Esophagus squamous epithelium (tissue), 5 donors: ENCODE data around the gene ACTL7A. TPM values are rescaled to one million over a fixed set of nuclear protein-coding genes. Genes with fewer than 3 reads are reported as not detected.

Experiments
- DNase-seq: peaks from one replicate; lab custom pipeline; 2025; lab: John Stamatoyannopoulos, UW
- H3K27ac ChIP-seq, 4 donors: fragments of 200-600 bp; sonication (generic); one replicate each; pipeline ENCODE4 v1.5.1; 2016 to 2019; ENCODE audit warnings: mild to moderate bottlenecking in 1 of 4
- H3K27me3 ChIP-seq, 4 donors: fragments of 200-600 bp; sonication (generic); 1 replicate in 3 of 4; 2 replicates in 1 of 4; pipeline versions ENCODE4 v1.5.1 to v1.6.0; 2017 to 2021; ENCODE audit warnings: antibody characterized with exemption in 1 of 4
- H3K36me3 ChIP-seq, 3 donors: fragments of 200-600 bp; sonication (generic); one replicate each; pipeline ENCODE4 v1.5.1; 2016 to 2019
- H3K4me1 ChIP-seq, 3 donors: fragments of 200-600 bp; sonication (generic); one replicate each; pipeline ENCODE4 v1.5.1; 2017 to 2019
- H3K4me3 ChIP-seq, 4 donors: fragments of 200-600 bp; sonication (generic); 1 replicate in 3 of 4; 2 replicates in 1 of 4; pipeline ENCODE4 v1.5.1; 2016 to 2019; ENCODE audit warnings: mild to moderate bottlenecking in 2 of 4, moderate library complexity in 1 of 4
- H3K9me3 ChIP-seq, 3 donors: fragments of 200-600 bp; sonication (generic); one replicate each; pipeline ENCODE4 v1.5.1; 2016 to 2019
- POLR2A ChIP-seq, 4 donors: fragments of 450-650 bp; IDR thresholded peaks; one replicate each; pipeline ENCODE4 v1.6.1; 2017; ENCODE audit warnings: antibody characterized with exemption in 4 of 4, mild to moderate bottlenecking in 4 of 4, moderate library complexity in 3 of 4
- WGBS, 2 donors: methylation state at CpG; one replicate each; pipeline ENCODE4 v1.1.5; 2018; 5-methylcytosine and 5-hydroxymethylcytosine counted together
- intact Hi-C: fragments of 100-400 bp; cut with DNase I; formaldehyde crosslinking; loops from one replicate; pipeline ENCODE4 v1.15.0; 2022
- small RNA-seq, 4 donors: library from RNA; depleted of rRNA; stranded (forward); fragments of <200 nt; gene quantifications; one replicate each; pipeline ENCODE3, GENCODE V24; 2016
- total RNA-seq, 4 donors: library from RNA; depleted of rRNA; stranded (reverse); fragments of >200 nt; gene quantifications; one replicate each; pipeline ENCODE4 v1.1.0, GENCODE V29; 2016
- TF ChIP-seq, protein P1 (sequence below), 6 experiments: fragments of 450-650 bp in 4 of 6; fragments of 200-600 bp in 2 of 6; sonication (generic) in 2 of 6; IDR thresholded peaks; one replicate each; pipeline ENCODE4 v1.5.1; 2016 to 2019; ENCODE audit warnings: antibody characterized with exemption in 6 of 6, mild to moderate bottlenecking in 4 of 6, moderate library complexity in 4 of 6
- donor health status: DM: yes; HTN: yes; CAD: no.

The ACTL7A gene
- total RNA-seq, 4 donors from 2014 or later = not detected

GRCh38 chr9:108911820-108912219 is 49.8 kb downstream of the ACTL7A start:
- no peak overlapping the region for H3K4me3 ChIP-seq
- H3K4me1 ChIP-seq = no peaks in the 10 kb centered on the region
- no peaks in the 10 kb centered on the region for H3K9me3 ChIP-seq
- no peak for DNase-seq
- no peak overlapping the region for H3K27ac ChIP-seq
- WGBS, 2 donors = 54 to 64% methylated on average over 1 of the region's 1 CpG
- peaks cover 16 to 100% (median 18%) of the 10 kb centered on the region in 3 donors for H3K36me3 ChIP-seq
- intact Hi-C loops = no loop called here
- no peaks in the 10 kb centered on the region for H3K27me3 ChIP-seq
- TF ChIP-seq, protein P1, sequence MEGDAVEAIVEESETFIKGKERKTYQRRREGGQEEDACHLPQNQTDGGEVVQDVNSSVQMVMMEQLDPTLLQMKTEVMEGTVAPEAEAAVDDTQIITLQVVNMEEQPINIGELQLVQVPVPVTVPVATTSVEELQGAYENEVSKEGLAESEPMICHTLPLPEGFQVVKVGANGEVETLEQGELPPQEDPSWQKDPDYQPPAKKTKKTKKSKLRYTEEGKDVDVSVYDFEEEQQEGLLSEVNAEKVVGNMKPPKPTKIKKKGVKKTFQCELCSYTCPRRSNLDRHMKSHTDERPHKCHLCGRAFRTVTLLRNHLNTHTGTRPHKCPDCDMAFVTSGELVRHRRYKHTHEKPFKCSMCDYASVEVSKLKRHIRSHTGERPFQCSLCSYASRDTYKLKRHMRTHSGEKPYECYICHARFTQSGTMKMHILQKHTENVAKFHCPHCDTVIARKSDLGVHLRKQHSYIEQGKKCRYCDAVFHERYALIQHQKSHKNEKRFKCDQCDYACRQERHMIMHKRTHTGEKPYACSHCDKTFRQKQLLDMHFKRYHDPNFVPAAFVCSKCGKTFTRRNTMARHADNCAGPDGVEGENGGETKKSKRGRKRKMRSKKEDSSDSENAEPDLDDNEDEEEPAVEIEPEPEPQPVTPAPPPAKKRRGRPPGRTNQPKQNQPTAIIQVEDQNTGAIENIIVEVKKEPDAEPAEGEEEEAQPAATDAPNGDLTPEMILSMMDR (IDR thresholded peaks at IDR 0.05) = no peak
- no peak for TF ChIP-seq POLR2A (IDR thresholded peaks at IDR 0.05)

Small RNAs within 50 kb of the gene (small RNA-seq; reads per million reads assigned to genes)
- gene AL359692.1 = 0 reads per million in 4 donors

Other genes starting within 250 kb of the ACTL7A start
- not detected for gene ACTL7B, start 6.3 kb upstream of the ACTL7A start, total RNA-seq
- gene ELP1, start 71.9 kb downstream of the ACTL7A start, total RNA-seq = 10 to 100 TPM; 12.3 to 22.2 (median 20.2) TPM
- 10 to 100 TPM in 3 of 4 donors, 1 to 10 TPM in 1; 9.8 to 17.2 (median 12.8) TPM for gene ABITRAM, start 72.1 kb downstream of the ACTL7A start, total RNA-seq
- 10 to 100 TPM in 3 of 4 donors, 1 to 10 TPM in 1; 7.5 to 31.3 (median 15.7) TPM for gene CTNNAL1, start 151.2 kb downstream of the ACTL7A start, total RNA-seq